Common myeloid progenitor, CD34-positive (primary cell): ENCODE data around the gene TLR10.
A peak's percentile ranks its signal among the peaks of the same experiment; 100 is the strongest.

ENCODE experiments used
- CTCF ChIA-PET: fragments of 350-600 bp; sonication (Branson Sonifier 250); formaldehyde crosslinking; loops from one replicate; lab custom pipeline; 2021; ENCODE audit warnings: antibody characterized with exemption; lab: Charles Lee
- POLR2A ChIA-PET: fragments of 350-600 bp; sonication (Branson Sonifier 250); formaldehyde crosslinking; loops from one replicate; lab custom pipeline; 2021; ENCODE audit warnings: antibody characterized with exemption; lab: Charles Lee
- DNase-seq, 3 donors: peaks; one replicate each; pipeline versions ENCODE4 v3.0.0 to v3.0.0-alpha.2; 2013
- H3K27ac ChIP-seq, 2 experiments: 1 replicate in 1 of 2; 2 replicates in 1 of 2; pipeline ENCODE4 v1.7.0; 2013; ENCODE audit warnings: inconsistent platforms in 2 of 2, low read length in 2 of 2, mild to moderate bottlenecking in 2 of 2, low read depth in 1 of 2, moderate library complexity in 1 of 2; ENCODE audit not compliant: severe bottlenecking in 2 of 2, insufficient read depth in 1 of 2, poor library complexity in 1 of 2
- H3K27me3 ChIP-seq, 5 experiments: replicated peaks in 2 of 5; 1 replicate in 3 of 5; 2 replicates in 2 of 5; pipeline versions ENCODE4 v1.6.1 to v1.7.0; 2013; ENCODE audit warnings: low read length in 4 of 5, mild to moderate bottlenecking in 2 of 5, moderate library complexity in 2 of 5, inconsistent platforms in 1 of 5; ENCODE audit not compliant: insufficient read depth in 5 of 5, control insufficient read depth in 4 of 5
- H3K36me3 ChIP-seq, 4 experiments: 1 replicate in 2 of 4; 2 replicates in 2 of 4; pipeline versions ENCODE4 v1.6.1 to v1.7.0; 2013; ENCODE audit warnings: low read length in 3 of 4, control low read depth in 1 of 4, mild to moderate bottlenecking in 1 of 4; ENCODE audit not compliant: control insufficient read depth in 4 of 4, insufficient read depth in 4 of 4
- H3K4me1 ChIP-seq, 4 experiments: 1 replicate in 3 of 4; 2 replicates in 1 of 4; pipeline versions ENCODE4 v1.6.1 to v1.7.1; 2013; ENCODE audit warnings: low read length in 3 of 4, mild to moderate bottlenecking in 3 of 4, control low read depth in 1 of 4, inconsistent platforms in 1 of 4, moderate library complexity in 1 of 4; ENCODE audit not compliant: control insufficient read depth in 4 of 4, insufficient read depth in 4 of 4; ENCODE audit errors: control extremely low read depth in 1 of 4
- H3K4me3 ChIP-seq, 7 experiments: 1 replicate in 4 of 7; 2 replicates in 3 of 7; pipeline versions ENCODE4 v1.5.1 to v1.7.0; 2013; ENCODE audit warnings: mild to moderate bottlenecking in 7 of 7, low read length in 6 of 7, moderate library complexity in 6 of 7, inconsistent platforms in 2 of 7, low read depth in 2 of 7, control low read depth in 1 of 7; ENCODE audit not compliant: insufficient read depth in 4 of 7, control insufficient read depth in 1 of 7; ENCODE audit errors: extremely low read depth in 1 of 7
- H3K9me3 ChIP-seq, 5 experiments: 1 replicate in 4 of 5; 2 replicates in 1 of 5; pipeline versions ENCODE4 v1.6.1 to v1.7.1; 2013; ENCODE audit warnings: low read length in 4 of 5, mild to moderate bottlenecking in 2 of 5, inconsistent platforms in 1 of 5, low read depth in 1 of 5, moderate library complexity in 1 of 5; ENCODE audit not compliant: control insufficient read depth in 4 of 5, insufficient read depth in 2 of 5; ENCODE audit errors: control extremely low read depth in 1 of 5
- WGBS: methylation state at CpG from one replicate; pipeline ENCODE4 v1.1.5; 2013; ENCODE audit not compliant: insufficient coverage; 5-methylcytosine and 5-hydroxymethylcytosine counted together

Gene TLR10

DNA sequence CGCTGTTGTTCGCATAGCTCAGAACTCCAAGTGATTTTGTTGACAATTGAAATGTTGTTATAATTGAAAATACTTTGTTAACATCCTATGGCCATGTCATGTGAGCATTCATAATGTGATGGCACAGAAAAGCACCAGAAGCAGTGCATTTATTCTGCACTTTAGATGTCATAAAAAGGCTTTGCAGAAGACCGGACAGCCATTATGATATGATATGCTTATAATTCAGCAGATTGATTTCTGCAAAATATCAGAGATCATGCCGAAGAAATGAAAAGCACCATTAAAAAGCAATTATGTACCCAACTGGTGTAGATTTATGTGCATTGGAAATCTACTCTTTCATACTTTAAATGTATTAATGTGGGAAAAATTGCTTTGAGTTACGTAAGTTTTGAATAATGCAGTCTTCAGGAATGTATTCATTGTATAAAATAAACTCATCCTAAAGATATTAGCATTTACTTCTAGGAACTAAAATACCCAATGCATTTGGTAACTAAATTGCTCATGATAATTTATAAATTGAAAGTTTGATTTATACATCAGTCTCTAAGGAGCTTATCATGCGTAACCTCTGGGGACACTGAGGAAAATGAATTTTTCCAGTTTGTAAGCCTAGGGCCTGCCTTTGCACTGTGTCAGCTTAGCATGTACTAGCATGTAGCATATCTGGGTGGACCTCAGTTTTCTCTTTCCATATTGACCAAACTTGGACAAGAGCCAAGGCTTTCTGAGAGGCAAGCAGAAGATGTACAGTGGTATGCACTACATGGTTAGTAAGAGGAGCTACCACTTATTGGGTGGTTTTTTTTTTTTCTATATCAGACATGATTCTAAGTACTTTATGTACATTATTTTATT is 43.6 kb downstream of the TLR10 start:
- 94% methylated on average over 2 of the region's 6 CpGs for WGBS
- CTCF ChIA-PET: interaction anchor here (1.0 to 4.6 kb wide), 4 partner anchors 8 to 40 kb away, joined by 3 to 33 read pairs (median 4); no protein-coding TSS in a partner anchor

DNA sequence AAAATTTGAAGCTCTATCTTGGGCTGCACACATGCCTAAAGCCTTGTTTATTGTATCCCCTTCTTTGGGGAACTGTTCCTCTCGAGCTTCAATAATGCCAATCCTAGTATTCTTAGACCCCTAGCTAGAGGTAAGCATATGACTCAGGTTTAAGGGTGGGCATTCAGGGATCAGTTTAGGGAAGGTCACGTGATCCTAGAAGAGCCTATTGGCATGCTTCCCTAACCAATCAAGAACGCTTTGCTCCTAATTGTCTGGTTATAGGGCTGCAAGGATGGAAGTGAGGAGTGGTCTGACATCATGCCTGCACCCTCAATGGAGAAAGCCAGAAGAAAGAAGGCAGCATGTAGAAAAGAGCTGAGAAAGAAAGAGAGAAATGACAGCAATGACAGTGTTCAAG is 46.9 kb downstream of the TLR10 start:
- H3K36me3 ChIP-seq: no peaks in the 10 kb centered on the region
- no peak for DNase-seq
- no peaks in the 10 kb centered on the region for H3K27me3 ChIP-seq
- ChIA-PET CTCF (interaction anchor here (0.6 to 1.4 kb wide), 5 partner anchors 10 to 673 kb away, joined by 3 to 4 read pairs (median 4); partner anchors contain the start of gene TLR10), POLR2A (no interaction called here)
- H3K9me3 ChIP-seq: no peaks in the 10 kb centered on the region
- H3K4me3 ChIP-seq: no peak overlapping the region
- H3K27ac ChIP-seq: no peak overlapping the region
- 100% methylated on average over 2 of the region's 3 CpGs for WGBS
- H3K4me1 ChIP-seq: peaks cover 0 to 4% (median 0%) of the 10 kb centered on the region in 4 experiments

More for the DNA sequence above, 43.6 kb downstream of the TLR10 start:
- DNase-seq: no peak
- H3K4me1 ChIP-seq: peaks cover 3 to 11% (median 8%) of the 10 kb centered on the region in 4 experiments
- no peaks in the 10 kb centered on the region for H3K27me3 ChIP-seq
- no peak overlapping the region for H3K27ac ChIP-seq
- no peaks in the 10 kb centered on the region for H3K36me3 ChIP-seq
- H3K9me3 ChIP-seq: no peaks in the 10 kb centered on the region
- POLR2A ChIA-PET: no interaction called here
- H3K4me3 ChIP-seq: no peak overlapping the region

DNA sequence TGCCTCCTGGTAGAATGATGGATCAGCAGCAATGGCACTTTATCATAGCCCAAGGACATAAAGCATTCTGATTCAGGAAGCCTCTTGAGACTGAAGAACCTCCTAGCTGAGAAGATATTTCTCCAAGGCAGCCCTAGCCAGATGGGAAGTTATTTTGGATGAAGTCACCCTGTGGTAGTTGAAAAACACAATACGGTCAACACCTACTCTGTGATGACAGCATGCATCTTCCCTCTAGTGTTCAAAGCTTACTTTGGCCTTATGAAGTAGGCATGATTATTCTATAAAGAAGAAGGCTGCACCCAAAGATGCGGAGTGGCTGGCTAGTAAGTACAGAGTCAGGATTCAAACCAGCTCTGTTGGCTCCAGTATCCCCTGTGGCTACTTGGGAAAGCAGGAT is 47.9 kb downstream of the TLR10 start:
- 100% methylated on average over 2 of the region's 2 CpGs for WGBS
- Histone ChIP-seq H3K4me1 (peaks cover 0 to 8% (median 0%) of the 10 kb centered on the region in 4 experiments), H3K4me3 (no peak overlapping the region), H3K27me3 (no peaks in the 10 kb centered on the region), H3K9me3 (no peaks in the 10 kb centered on the region), H3K27ac (no peak overlapping the region), H3K36me3 (no peaks in the 10 kb centered on the region)
- ChIA-PET CTCF (interaction anchor here (0.9 to 1.4 kb wide), 6 partner anchors 14 to 672 kb away, joined by 3 to 6 read pairs (median 4); no protein-coding TSS in a partner anchor), POLR2A (no interaction called here)
- no peak for DNase-seq

DNA sequence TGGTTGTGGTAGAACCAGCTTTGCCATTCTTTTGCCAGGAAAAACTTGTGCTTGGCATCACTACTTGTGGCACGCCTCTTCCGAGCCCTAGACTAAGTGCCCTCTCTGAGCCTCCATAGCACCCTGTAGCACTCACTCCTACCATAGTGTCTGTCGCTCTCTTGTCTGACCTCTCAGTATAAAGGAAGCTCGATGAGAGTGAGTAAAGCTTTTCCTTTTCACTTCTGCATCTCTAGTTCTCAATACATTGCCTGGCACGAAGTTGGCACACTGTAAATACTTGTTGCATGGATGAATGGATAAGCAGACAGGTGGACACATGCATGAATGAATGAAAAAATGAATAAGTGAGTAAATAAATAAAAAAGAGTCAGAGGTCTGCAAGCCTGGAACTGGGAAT is 48.3 kb downstream of the TLR10 start:
- POLR2A ChIA-PET: no interaction called here
- CTCF ChIA-PET: interaction anchor here (0.9 to 1.4 kb wide), 6 partner anchors 14 to 672 kb away, joined by 3 to 6 read pairs (median 4); no protein-coding TSS in a partner anchor
- WGBS: 98% methylated on average over 4 of the region's 5 CpGs
- Histone ChIP-seq H3K27me3 (no peaks in the 10 kb centered on the region), H3K4me3 (no peak overlapping the region), H3K27ac (no peak overlapping the region), H3K4me1 (peaks cover 0 to 8% (median 0%) of the 10 kb centered on the region in 4 experiments), H3K9me3 (no peaks in the 10 kb centered on the region), H3K36me3 (no peaks in the 10 kb centered on the region)
- no peak for DNase-seq

DNA sequence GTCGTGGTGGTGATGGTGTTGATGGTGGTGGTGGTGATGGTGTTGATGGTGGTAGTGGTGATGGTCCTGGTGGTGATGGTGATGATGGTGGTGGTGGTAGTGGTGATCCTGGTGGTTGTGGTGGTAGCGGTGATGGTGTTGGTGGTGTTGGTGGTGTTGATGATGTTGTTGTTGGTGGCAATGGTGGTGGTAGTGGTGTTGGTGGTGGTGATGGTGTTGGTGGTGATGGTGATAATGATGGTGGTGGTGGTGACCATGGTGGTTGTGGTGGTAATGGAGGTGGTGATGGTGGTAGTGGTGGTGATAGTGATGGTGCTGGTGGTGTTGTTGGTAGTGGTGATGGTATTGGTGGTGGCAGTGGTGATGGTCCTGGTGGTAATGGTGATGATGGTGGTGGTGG is 49.1 kb downstream of the TLR10 start:
- CTCF ChIA-PET: interaction anchor here (1.4 kb wide), 1 partner anchor 552 kb away, joined by 6 read pairs; no protein-coding TSS in a partner anchor
- no peaks in the 10 kb centered on the region for H3K36me3 ChIP-seq
- POLR2A ChIA-PET: no interaction called here
- WGBS: 100% methylated on average over 2 of the region's 2 CpGs
- H3K27me3 ChIP-seq: no peaks in the 10 kb centered on the region
- H3K4me1 ChIP-seq: peaks cover 0 to 8% (median 0%) of the 10 kb centered on the region in 4 experiments
- no peak overlapping the region for H3K4me3 ChIP-seq
- no peak overlapping the region for H3K27ac ChIP-seq
- DNase-seq: no peak
- no peaks in the 10 kb centered on the region for H3K9me3 ChIP-seq

DNA sequence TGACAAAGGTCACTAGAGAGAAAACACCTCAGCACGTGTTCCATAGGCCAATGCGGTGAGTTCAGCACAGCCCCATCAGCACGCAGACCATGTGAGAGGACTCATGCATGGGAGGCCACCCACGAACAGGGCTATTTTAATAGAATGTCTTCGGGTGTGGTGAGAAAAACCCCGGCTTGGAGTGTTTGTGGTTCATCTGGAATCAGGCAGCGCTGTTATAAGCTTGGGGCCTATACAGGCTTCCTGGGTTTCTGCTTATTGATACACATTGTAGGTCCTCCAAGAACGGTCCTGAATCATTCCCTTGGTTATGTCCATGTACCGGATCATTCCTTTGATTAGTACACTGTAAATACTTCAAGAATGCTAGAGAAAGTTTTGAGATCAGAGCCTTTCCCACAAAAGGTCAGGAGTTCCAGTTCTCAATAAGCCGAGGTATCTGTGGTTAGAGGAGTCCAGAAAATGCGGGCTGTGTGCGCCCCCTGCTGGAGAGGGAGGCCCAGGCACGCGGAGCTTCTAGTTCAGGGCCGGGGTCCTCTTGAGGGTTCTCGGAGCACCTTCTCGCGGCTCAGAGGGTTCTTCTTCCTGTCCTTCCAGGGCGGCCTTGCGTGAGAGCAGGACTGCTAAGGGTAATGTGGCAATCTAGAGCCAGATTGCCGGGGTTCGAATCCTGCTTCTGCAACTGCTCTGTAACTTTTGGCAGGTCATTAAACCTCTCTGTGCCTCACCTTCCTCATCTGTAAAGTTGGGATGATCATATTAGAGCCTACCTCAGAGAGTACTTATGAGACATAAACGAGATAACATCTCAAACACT is 51.8 kb downstream of the TLR10 start:
- no peak overlapping the region for H3K27ac ChIP-seq
- DNase-seq: peak; percentile 71 to 81 (median 76)
- POLR2A ChIA-PET: no interaction called here

More for the DNA sequence above, 51.8 kb downstream of the TLR10 start:
- Histone ChIP-seq H3K9me3 (no peaks in the 10 kb centered on the region), H3K4me3 (no peak overlapping the region), H3K27me3 (no peaks in the 10 kb centered on the region), H3K4me1 (peaks cover 0 to 8% (median 0%) of the 10 kb centered on the region in 4 experiments), H3K36me3 (no peaks in the 10 kb centered on the region)
- CTCF ChIA-PET: interaction anchor here (0.5 to 7.3 kb wide), 24 partner anchors 10 to 934 kb away, joined by 3 to 73 read pairs (median 4); no protein-coding TSS in a partner anchor
- WGBS: 41% methylated on average over 18 of the region's 23 CpGs
